Stimulated activated memory B cell treated with anti-CD40 and anti-IgM and Interleukin-4, amounts not matched to agents 10 μg/mL and 1 μg/mL and 100 μg/mL, for 72 hours (primary cell): ENCODE data around the gene SH2B2.
A peak's percentile ranks its signal among the peaks of the same experiment; 100 is the strongest.
"Not testable (repeated sequence)": the region's sequence is repeated elsewhere in the genome, so short reads cannot be mapped to it uniquely, and the experiment has no call there.

Experiments used
- ATAC-seq: fragments of 150-1000 bp; cut with Tn5 transposase; 2 replicates; pipeline ENCODE4 v1.10.0; 2021
- H3K27ac Mint-ChIP-seq: one replicate; pipeline ENCODE4 v1.8.0; 2022; ENCODE audit warnings: mild to moderate bottlenecking, mixed read lengths
- H3K27me3 Mint-ChIP-seq: one replicate; pipeline ENCODE4 v1.8.0; 2022; ENCODE audit warnings: mixed read lengths
- H3K36me3 Mint-ChIP-seq: one replicate; pipeline ENCODE4 v1.8.0; 2022; ENCODE audit warnings: mixed read lengths
- H3K4me1 Mint-ChIP-seq: one replicate; pipeline ENCODE4 v1.8.0; 2022; ENCODE audit warnings: mixed read lengths
- H3K4me3 Mint-ChIP-seq: one replicate; pipeline ENCODE4 v1.8.0; 2022; ENCODE audit warnings: mild to moderate bottlenecking, moderate library complexity, mixed read lengths
- H3K9me3 Mint-ChIP-seq: one replicate; pipeline ENCODE4 v1.8.0; 2022; ENCODE audit warnings: mixed read lengths

The SH2B2 gene

DNA sequence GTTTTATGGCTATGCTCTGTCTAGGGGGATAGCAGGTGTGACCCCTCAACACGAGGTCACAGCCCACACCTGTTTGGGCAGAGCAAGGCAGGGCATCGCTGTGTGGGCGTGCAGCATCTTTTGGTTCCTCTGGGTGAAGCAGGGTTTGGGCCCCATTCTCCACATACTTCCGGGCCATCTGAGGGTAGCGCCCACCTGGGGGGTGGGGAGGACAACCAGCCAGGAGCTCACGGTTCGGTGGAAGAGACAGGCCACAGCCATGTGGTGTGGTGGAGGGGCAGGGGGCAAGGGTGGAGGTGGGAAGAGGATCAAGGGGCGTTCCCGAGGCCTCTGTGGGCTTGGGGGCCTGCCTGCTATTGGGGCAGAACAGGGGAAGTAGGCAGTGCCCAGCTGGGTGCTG lies 2.4 kb downstream of the SH2B2 start:
- peak overlapping the region; percentile 74 for H3K4me3 Mint-ChIP-seq

DNA sequence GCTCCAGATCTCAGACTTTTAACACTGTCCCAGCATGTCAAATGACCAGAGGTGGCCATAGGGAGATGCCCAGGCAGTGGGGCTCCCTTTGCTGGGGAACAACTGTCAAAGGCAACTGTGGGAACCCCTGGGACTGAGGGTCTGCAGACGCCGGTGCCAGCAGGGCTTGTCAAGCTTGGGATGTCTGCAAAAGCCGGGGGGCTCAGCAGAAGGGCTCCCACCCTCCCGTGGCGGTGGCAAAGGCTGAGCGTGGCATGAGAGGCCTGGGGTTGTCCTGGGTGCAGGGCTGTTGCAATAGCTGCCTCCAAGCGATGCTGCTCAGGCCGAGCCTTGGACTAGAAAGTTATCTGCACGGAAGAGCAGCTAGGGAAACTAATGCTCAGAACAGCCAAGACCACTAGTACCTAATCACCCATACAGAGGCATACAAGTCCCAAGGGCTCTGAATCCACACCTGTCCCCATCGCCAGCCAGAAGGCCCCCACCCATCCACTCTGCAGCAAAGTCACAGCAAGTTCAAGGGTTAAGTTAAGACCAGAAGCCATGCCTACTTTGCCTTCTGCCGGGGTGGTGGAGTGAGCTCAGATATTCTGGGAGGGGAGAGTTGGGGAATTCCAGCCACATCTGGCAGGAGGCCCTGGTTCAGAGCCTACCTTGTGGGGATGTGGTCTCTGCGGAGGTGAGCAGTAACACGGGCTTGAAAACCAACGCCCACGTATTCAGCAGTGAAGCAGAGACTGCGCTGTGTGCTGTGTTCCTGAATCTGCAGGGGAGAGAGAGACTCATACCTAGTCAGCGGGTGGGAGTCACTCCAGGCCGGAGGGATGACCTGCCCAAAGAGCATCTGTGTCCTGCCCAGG lies 4.6 kb downstream of the SH2B2 start:
- Mint-ChIP-seq H3K36me3 (peaks cover 11% of the 10 kb centered on the region), H3K4me1 (peaks cover 75% of the 10 kb centered on the region), H3K4me3 (peak overlapping the region; percentile 69), H3K27me3 (no peaks in the 10 kb centered on the region), H3K27ac (peak overlapping the region; percentile 80), H3K9me3 (no peaks in the 10 kb centered on the region)
- ATAC-seq: peak; percentile 70

More for the DNA sequence above, 2.4 kb downstream of the SH2B2 start:
- Mint-ChIP-seq H3K36me3 (no peaks in the 10 kb centered on the region), H3K9me3 (no peaks in the 10 kb centered on the region), H3K4me1 (peaks cover 71% of the 10 kb centered on the region), H3K27me3 (no peaks in the 10 kb centered on the region), H3K27ac (peak overlapping the region; percentile 80)
- ATAC-seq: peak; percentile 44

DNA sequence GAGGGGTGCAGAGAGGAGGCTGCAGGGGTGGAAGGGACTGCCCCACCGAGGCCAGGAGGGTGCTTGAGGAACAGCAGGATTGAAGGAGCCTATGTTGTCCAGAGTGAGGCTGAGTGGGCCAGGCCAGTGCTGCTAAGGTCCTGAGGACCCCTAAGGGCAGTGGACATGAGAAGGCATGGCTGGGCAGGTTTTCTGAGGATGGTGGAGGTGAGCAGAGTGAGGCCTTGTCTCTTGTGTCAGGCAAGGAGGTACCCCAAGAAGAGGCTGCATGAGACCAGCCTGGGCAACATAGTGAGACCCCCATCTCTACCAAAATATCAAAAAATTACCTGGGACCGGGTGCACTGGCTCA lies 5.2 kb downstream of the SH2B2 start:
- H3K36me3 Mint-ChIP-seq: peaks cover 15% of the 10 kb centered on the region
- no peaks in the 10 kb centered on the region for H3K9me3 Mint-ChIP-seq
- H3K27ac Mint-ChIP-seq: peak overlapping the region; percentile 80
- H3K4me1 Mint-ChIP-seq: peaks cover 81% of the 10 kb centered on the region
- no peak for ATAC-seq
- H3K4me3 Mint-ChIP-seq: peak overlapping the region; percentile 69
- no peaks in the 10 kb centered on the region for H3K27me3 Mint-ChIP-seq

- H3K36me3 Mint-ChIP-seq: peaks cover 22% of the 10 kb centered on the region
- H3K4me1 Mint-ChIP-seq: peaks cover 86% of the 10 kb centered on the region
- peak overlapping the region; percentile 65 for H3K27ac Mint-ChIP-seq
- H3K4me3 Mint-ChIP-seq: peak overlapping the region; percentile 21
- no peak for ATAC-seq
- H3K9me3 Mint-ChIP-seq: no peaks in the 10 kb centered on the region
- no peaks in the 10 kb centered on the region for H3K27me3 Mint-ChIP-seq
Measured at GRCh38 chr7:102292813-102293798, 6.4 kb downstream of the SH2B2 start.

DNA sequence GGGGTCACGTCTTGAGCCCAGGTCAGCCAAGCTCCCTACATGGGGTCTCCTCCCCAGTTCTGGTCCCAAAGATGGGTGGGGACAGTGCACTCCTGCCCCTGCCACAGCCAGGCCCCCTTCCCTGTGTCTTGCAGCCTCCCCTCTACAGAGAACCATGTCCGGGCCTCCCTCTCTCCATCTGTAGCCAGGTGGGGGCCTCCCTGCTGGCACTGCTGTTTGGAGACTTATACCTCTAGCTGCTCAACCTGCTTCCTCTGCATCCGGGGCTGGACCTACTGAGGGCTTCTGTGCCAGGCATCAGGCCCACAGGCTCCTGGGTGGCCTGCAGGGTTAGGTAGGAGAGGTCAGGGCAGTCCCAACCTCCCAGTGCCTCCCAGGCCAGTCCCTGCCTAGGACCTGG lies 7.9 kb downstream of the SH2B2 start:
- H3K27me3 Mint-ChIP-seq: no peaks in the 10 kb centered on the region
- no peak overlapping the region for H3K4me3 Mint-ChIP-seq
- H3K4me1 Mint-ChIP-seq: peaks cover 75% of the 10 kb centered on the region
- H3K27ac Mint-ChIP-seq: peak overlapping the region; percentile 65
- peaks cover 25% of the 10 kb centered on the region for H3K36me3 Mint-ChIP-seq
- no peaks in the 10 kb centered on the region for H3K9me3 Mint-ChIP-seq
- no peak for ATAC-seq

DNA sequence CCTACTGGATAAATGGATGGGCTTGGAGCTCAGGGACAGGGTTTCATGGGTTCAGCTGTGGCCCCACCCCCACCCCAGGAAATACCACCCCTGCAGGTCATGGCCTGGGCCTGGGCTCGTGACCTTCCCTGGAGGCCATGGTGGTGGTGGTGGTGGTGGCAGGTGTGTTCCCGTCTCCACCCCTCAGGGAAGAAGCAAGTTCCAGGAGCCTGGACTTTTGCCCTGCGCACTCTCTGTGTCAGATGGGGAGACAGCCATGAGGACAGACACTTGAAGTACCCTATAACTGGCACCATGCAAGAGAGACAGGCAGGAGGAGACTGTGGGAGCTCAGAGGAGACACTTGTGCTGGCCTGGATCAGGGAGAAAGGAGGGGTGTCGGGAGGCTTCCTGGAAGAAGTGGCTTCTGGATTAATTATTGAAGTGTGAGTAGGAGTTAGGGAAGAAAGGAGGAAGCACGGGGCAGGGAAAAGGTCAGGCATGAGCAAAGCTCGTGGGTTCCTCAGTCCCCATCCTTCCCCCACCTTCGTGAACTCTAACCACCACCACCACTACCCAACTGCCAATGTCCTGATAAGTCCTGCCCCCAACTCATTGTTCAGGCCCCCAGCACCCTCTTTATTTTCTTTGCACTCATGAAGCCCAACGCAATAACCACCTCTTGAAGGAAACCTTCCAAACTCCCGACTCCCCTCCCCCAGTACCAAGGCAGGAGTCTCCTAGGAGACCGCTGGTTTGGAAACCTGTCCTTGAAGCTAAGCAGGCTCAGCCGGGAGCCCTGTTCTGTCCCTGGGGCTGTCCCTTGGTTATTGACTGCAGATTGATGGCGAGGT lies 8.9 kb downstream of the SH2B2 start:
- H3K27me3 Mint-ChIP-seq: no peaks in the 10 kb centered on the region
- ATAC-seq: no peak
- peak overlapping the region; percentile 9 for H3K4me3 Mint-ChIP-seq
- peak overlapping the region; percentile 65 for H3K27ac Mint-ChIP-seq
- H3K36me3 Mint-ChIP-seq: peaks cover 25% of the 10 kb centered on the region
- H3K9me3 Mint-ChIP-seq: no peaks in the 10 kb centered on the region
- H3K4me1 Mint-ChIP-seq: peaks cover 65% of the 10 kb centered on the region

DNA sequence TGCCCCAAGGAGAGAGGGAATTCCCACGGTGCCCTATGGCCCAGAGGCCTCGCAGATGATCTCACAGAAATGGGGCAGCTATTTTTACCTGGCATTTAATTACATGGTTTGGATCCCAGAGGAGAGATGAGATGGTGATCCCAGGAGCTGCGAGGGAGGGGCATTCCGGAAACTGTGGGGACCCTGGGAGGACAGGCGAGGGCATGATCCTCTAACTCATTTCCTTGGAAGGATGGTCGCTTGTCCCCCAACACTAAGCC lies 9.4 kb downstream of the SH2B2 start:
- peak overlapping the region; percentile 9 for H3K4me3 Mint-ChIP-seq
- H3K27me3 Mint-ChIP-seq: no peaks in the 10 kb centered on the region
- no peaks in the 10 kb centered on the region for H3K9me3 Mint-ChIP-seq
- peaks cover 60% of the 10 kb centered on the region for H3K4me1 Mint-ChIP-seq
- no peak for ATAC-seq
- H3K36me3 Mint-ChIP-seq: peaks cover 25% of the 10 kb centered on the region
- peak overlapping the region; percentile 65 for H3K27ac Mint-ChIP-seq

DNA sequence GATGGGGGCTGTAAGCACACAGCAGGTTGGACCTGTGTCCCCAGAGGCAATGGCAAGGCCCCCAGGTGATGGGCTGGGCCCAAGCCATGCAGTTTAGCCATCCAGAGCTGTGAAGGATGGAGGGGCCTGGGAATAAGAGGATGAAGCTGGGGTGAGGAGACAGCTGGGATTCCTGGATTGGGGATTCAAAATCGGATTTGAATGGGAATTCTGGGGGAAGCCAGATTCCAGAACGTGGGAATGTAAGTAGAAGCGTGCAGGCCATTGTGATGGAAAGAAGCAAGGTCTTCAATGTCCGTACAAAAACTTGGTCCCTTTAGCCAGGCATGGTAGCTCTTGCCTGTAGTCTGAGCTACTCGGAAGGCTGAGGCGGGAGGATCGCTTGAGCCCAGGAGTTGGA lies 9.8 kb downstream of the SH2B2 start:
- Mint-ChIP-seq H3K9me3 (no peaks in the 10 kb centered on the region), H3K27me3 (no peaks in the 10 kb centered on the region), H3K27ac (peak overlapping the region; percentile 65), H3K36me3 (peaks cover 25% of the 10 kb centered on the region), H3K4me3 (no peak overlapping the region), H3K4me1 (peaks cover 56% of the 10 kb centered on the region)
- ATAC-seq: no peak

- H3K27ac Mint-ChIP-seq: peak overlapping the region; percentile 46
- H3K9me3 Mint-ChIP-seq: no peaks in the 10 kb centered on the region
- ATAC-seq: no peak
- H3K36me3 Mint-ChIP-seq: peaks cover 25% of the 10 kb centered on the region
- no peaks in the 10 kb centered on the region for H3K27me3 Mint-ChIP-seq
- H3K4me1 Mint-ChIP-seq: peaks cover 58% of the 10 kb centered on the region
- no peak overlapping the region for H3K4me3 Mint-ChIP-seq
Measured at GRCh38 chr7:102297487-102298218, 11.0 kb downstream of the SH2B2 start.

DNA sequence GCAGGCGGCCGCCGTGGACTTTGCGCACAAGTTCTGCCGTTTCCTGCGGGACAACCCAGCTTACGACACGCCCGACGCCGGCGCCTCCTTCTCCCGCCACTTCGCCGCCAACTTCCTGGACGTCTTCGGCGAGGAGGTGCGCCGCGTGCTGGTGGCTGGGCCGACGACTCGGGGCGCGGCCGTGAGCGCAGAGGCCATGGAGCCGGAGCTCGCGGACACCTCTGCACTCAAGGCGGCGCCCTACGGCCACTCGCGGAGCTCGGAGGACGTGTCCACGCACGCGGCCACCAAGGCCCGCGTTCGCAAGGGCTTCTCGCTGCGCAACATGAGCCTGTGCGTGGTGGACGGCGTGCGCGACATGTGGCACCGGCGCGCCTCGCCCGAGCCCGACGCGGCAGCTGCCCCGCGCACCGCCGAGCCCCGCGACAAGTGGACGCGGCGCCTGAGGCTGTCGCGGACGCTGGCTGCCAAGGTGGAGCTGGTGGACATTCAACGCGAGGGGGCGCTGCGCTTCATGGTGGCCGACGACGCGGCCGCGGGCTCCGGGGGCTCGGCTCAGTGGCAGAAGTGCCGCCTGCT lies 14.1 kb downstream of the SH2B2 start:
- no peaks in the 10 kb centered on the region for H3K27me3 Mint-ChIP-seq
- no peaks in the 10 kb centered on the region for H3K9me3 Mint-ChIP-seq
- H3K36me3 Mint-ChIP-seq: peaks cover 24% of the 10 kb centered on the region
- ATAC-seq: no peak
- H3K4me1 Mint-ChIP-seq: peaks cover 64% of the 10 kb centered on the region
- H3K27ac Mint-ChIP-seq: no peak overlapping the region
- H3K4me3 Mint-ChIP-seq: no peak overlapping the region

- H3K27me3 Mint-ChIP-seq: not testable (repeated sequence)
Measured at GRCh38 chr7:102301367-102301766, 14.7 kb downstream of the SH2B2 start.

DNA sequence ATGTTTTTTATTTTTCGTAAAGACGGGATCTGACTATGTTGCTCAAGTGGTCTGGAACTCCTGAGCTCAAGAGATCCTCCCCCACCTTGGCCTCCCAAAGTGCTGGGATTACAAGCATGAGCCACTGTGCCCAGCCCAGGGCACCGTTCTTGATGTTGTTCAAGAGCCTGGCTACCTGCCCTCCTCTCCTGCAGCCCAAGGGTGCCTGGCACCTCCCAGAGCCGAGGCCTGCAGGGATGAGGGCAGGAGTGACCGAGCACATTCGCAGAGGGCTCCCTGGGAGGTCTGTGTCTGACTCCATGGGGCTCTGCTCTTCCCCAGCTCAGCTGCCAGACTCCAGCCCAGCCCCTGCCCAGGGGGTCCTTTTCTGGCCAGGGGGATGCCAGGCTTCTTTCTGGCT lies 15.4 kb downstream of the SH2B2 start:
- Mint-ChIP-seq H3K4me1 (peaks cover 65% of the 10 kb centered on the region), H3K27me3 (no peaks in the 10 kb centered on the region), H3K27ac (peak overlapping the region; percentile 88), H3K36me3 (peaks cover 15% of the 10 kb centered on the region), H3K4me3 (no peak overlapping the region), H3K9me3 (no peaks in the 10 kb centered on the region)
- ATAC-seq: no peak

More at GRCh38 chr7:102301367-102301766, 14.7 kb downstream of the SH2B2 start:
- ATAC-seq, H3K4me3 Mint-ChIP-seq, H3K9me3 Mint-ChIP-seq: not testable (repeated sequence)
- peak overlapping the region; percentile 88 for H3K27ac Mint-ChIP-seq
- peaks cover 64% of the 10 kb centered on the region for H3K4me1 Mint-ChIP-seq
- H3K36me3 Mint-ChIP-seq: peaks cover 18% of the 10 kb centered on the region

- ATAC-seq: no peak
- Mint-ChIP-seq H3K27me3 (no peaks in the 10 kb centered on the region), H3K36me3 (peaks cover 13% of the 10 kb centered on the region), H3K9me3 (no peaks in the 10 kb centered on the region), H3K4me1 (peaks cover 71% of the 10 kb centered on the region), H3K4me3 (peak overlapping the region; percentile 28), H3K27ac (peak overlapping the region; percentile 88)
Measured at GRCh38 chr7:102303669-102304422, 17.2 kb downstream of the SH2B2 start.
